Kidney epithelial cell (primary cell): ENCODE data around the gene TNKS1BP1. TPM values are rescaled to one million over a fixed set of nuclear protein-coding genes. Genes with fewer than 3 reads are reported as not detected.
A peak's percentile ranks its signal among the peaks of the same experiment; 100 is the strongest.

Source experiments
- DNase-seq: peaks from one replicate; pipeline ENCODE4 v3.0.0-alpha.2; 2010; ENCODE audit warnings: low read depth
- H3K27me3 ChIP-seq: 2 replicates; pipeline ENCODE4 v1.6.0; 2011; ENCODE audit warnings: low read length; ENCODE audit not compliant: control insufficient read depth, insufficient read depth
- H3K36me3 ChIP-seq: 2 replicates; pipeline ENCODE4 v1.5.1; 2011; ENCODE audit warnings: low read length; ENCODE audit not compliant: control insufficient read depth, insufficient read depth
- H3K4me3 ChIP-seq: 2 replicates; pipeline ENCODE4 v1.5.1; 2011; ENCODE audit warnings: low read depth, mild to moderate bottlenecking, control low read depth, low read length
- CTCF ChIP-seq: IDR thresholded peaks from 2 replicates; pipeline ENCODE4 v1.5.1; 2011; ENCODE audit warnings: mild to moderate bottlenecking, moderate library complexity, low read length, control low read depth, inconsistent platforms; ENCODE audit not compliant: insufficient read depth, poor library complexity, severe bottlenecking
- total RNA-seq: library from RNA; depleted of rRNA; stranded (reverse); fragments of >200 nt; gene quantifications from 2 replicates; pipeline ENCODE4 v1.2.3, GENCODE V29; 2015

Gene TNKS1BP1
- total RNA-seq, 1 donor from 2014 or later = 93.2 TPM

GRCh38 chr11:57322256-57323166, 2.2 kb downstream of the TNKS1BP1 start:
- peak; percentile 3 for TF ChIP-seq CTCF
- H3K36me3 ChIP-seq = peaks cover 2% of the 10 kb centered on the region
- H3K27me3 ChIP-seq = no peaks in the 10 kb centered on the region
- DNase-seq = peak; percentile 91
- H3K4me3 ChIP-seq = peak overlapping the region; percentile 40

GRCh38 chr11:57321388-57322255, 3.1 kb downstream of the TNKS1BP1 start:
- H3K4me3 ChIP-seq = peak overlapping the region; percentile 40
- H3K27me3 ChIP-seq = no peaks in the 10 kb centered on the region
- TF ChIP-seq CTCF = no peak
- DNase-seq = no peak
- H3K36me3 ChIP-seq = peaks cover 3% of the 10 kb centered on the region

DNA sequence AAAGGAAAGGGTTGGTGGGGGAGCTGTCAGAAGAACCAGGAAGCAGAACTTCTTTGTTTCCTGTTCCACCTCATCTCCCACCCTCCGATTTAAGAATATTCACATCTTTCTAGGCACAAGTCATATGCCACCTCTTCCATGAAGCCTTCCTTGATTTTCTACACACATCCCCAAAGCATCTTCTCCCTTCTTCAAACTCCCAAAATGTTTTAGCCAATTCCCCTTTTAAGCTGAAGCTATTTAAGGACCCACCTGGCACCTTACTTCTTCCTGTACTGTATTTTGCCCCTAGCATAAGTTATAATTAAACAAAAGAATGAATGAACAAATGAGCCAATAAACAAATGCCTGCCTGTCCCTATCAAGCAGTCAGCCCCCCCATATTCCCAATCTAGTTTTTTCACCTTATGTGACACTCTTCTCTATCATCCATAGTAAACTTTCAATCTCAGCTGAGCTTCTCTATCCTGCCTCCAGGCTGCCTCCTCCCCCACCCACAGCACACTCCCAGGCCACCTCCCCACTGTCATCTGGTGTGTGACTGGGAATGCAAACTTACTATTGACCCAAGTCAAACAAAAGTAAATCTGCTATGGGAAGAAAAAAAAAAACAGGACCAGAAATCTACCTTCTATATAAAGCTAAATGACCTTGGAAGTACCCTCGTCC, 3.9 kb downstream of the TNKS1BP1 start:
- no peak for DNase-seq
- H3K4me3 ChIP-seq = no peak overlapping the region
- peaks cover 3% of the 10 kb centered on the region for H3K36me3 ChIP-seq
- no peak for TF ChIP-seq CTCF
- H3K27me3 ChIP-seq = no peaks in the 10 kb centered on the region

GRCh38 chr11:57320067-57320718, 4.6 kb downstream of the TNKS1BP1 start:
- no peak for TF ChIP-seq CTCF
- Histone ChIP-seq H3K27me3 (no peaks in the 10 kb centered on the region), H3K36me3 (peaks cover 3% of the 10 kb centered on the region), H3K4me3 (no peak overlapping the region)
- no peak for DNase-seq

- no peaks in the 10 kb centered on the region for H3K27me3 ChIP-seq
Measured at GRCh38 chr11:57318178-57318577, 6.6 kb downstream of the TNKS1BP1 start.

More at GRCh38 chr11:57318178-57318577, 6.6 kb downstream of the TNKS1BP1 start:
- no peak for TF ChIP-seq CTCF
- no peak for DNase-seq
- Histone ChIP-seq H3K36me3 (peaks cover 6% of the 10 kb centered on the region), H3K4me3 (no peak overlapping the region)
